ENCODE results near the gene NUTF2. TPM values are rescaled to one million over a fixed set of nuclear protein-coding genes. Genes with fewer than 3 reads are reported as not detected.
A peak's percentile ranks its signal among the peaks of the same experiment; 100 is the strongest.

Gene NUTF2
- total and polyA plus RNA-seq, 2 donors (not counting 1 experiment from before 2014, with no cell fraction given) = 127 to 310 TPM

DNA sequence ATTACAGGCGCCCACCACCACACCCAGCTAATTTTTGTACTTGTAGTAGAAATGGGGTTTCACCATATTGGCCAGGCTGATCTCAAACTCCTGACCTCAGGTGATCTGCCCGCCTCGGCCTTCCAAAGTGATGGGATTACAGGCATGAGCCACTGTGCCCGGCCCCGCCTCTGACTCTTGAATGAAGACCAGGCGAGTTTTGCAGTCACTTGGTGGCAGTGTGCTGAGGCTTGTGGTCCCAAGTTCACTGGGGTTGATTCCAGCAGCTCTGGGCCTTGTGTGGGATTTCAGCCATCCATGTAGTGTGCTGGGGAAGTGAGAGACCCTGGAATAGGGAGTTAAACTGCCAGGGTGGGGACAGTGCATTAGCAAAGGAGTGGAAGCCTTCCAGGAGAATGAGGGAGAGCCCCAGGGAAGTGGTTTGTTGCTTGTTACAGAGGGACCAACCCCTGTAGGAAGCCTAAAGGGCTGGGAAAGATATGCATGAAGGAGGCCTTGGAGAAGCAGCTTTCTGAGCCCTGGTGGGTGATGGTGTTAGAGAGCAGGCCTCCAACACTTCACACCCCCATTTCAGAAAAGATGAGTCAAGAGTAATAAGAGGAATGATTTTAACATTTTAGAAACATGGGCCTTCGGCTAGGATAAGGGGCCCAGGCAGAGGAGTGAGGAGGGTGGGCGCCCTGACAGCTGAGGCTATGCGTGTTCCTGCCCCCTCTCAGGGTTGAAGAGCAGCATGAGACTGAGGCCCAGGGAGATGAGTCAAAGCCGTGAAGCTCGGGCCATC is 60.9 kb downstream of the NUTF2 start:
- Histone ChIP-seq H3K9ac (ENCODE audit: insufficient read depth, low read length) (no peak overlapping the region), H3K27ac (ENCODE audit: insufficient read depth, low read length) (no peak overlapping the region), H3K27me3 (ENCODE audit: control insufficient read depth, insufficient read depth, low read length) (no peaks in the 10 kb centered on the region), H3K4me1 (ENCODE audit: control insufficient read depth, extremely low read depth, insufficient read depth, low read length) (no peaks in the 10 kb centered on the region), H3K79me2 (ENCODE audit: control insufficient read depth, insufficient read depth, low read length) (no peaks in the 10 kb centered on the region), H3K4me3 (replicated peaks in 1 of 4; ENCODE audit: control extremely low read depth in 1 of 4, insufficient read depth in 1 of 4, low read depth in 3 of 4, low read length in 4 of 4) (no peak overlapping the region), H3K4me2 (ENCODE audit: extremely low read depth, insufficient read depth, low read length) (no peak overlapping the region), H3K9me3 (ENCODE audit: control insufficient read depth, insufficient read depth, low read depth, low read length) (no peaks in the 10 kb centered on the region), H2AFZ (ENCODE audit: low read length) (no peak overlapping the region), H4K20me1 (ENCODE audit: control insufficient read depth, extremely low read depth, insufficient read depth, low read length) (no peaks in the 10 kb centered on the region), H3K36me3 (ENCODE audit: control insufficient read depth, insufficient read depth, low read length) (peaks cover 9% of the 10 kb centered on the region)
- no peak for TF ChIP-seq EZH2 (IDR thresholded peaks at IDR 0.05; ENCODE audit: low read length, missing control alignments)
- TF ChIP-seq, protein P1, sequence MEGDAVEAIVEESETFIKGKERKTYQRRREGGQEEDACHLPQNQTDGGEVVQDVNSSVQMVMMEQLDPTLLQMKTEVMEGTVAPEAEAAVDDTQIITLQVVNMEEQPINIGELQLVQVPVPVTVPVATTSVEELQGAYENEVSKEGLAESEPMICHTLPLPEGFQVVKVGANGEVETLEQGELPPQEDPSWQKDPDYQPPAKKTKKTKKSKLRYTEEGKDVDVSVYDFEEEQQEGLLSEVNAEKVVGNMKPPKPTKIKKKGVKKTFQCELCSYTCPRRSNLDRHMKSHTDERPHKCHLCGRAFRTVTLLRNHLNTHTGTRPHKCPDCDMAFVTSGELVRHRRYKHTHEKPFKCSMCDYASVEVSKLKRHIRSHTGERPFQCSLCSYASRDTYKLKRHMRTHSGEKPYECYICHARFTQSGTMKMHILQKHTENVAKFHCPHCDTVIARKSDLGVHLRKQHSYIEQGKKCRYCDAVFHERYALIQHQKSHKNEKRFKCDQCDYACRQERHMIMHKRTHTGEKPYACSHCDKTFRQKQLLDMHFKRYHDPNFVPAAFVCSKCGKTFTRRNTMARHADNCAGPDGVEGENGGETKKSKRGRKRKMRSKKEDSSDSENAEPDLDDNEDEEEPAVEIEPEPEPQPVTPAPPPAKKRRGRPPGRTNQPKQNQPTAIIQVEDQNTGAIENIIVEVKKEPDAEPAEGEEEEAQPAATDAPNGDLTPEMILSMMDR (conservative IDR thresholded peaks at IDR 0.05 in 1 of 2, IDR thresholded peaks at IDR 0.05 in 1 of 2; ENCODE audit: low read depth in 1 of 2, low read length in 2 of 2) = no peak
- no peak for DNase-seq (ENCODE audit: low read depth in 2 of 2)

DNA sequence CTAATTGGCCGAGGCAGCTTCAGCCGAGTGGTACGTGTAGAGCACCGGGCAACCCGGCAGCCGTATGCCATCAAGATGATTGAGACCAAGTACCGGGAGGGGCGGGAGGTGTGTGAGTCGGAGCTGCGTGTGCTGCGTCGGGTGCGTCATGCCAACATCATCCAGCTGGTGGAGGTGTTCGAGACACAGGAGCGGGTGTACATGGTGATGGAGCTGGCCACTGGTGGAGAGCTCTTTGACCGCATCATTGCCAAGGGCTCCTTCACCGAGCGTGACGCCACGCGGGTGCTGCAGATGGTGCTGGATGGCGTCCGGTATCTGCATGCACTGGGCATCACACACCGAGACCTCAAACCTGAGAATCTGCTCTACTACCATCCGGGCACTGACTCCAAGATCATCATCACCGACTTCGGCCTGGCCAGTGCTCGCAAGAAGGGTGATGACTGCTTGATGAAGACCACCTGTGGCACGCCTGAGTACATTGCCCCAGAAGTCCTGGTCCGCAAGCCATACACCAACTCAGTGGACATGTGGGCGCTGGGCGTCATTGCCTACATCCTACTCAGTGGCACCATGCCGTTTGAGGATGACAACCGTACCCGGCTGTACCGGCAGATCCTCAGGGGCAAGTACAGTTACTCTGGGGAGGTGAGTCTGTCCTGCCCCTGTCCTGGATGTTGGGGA is 62.5 kb downstream of the NUTF2 start:
- no peak overlapping the region for H3K9ac ChIP-seq (ENCODE audit: insufficient read depth, low read length)
- TF ChIP-seq, protein P1 (conservative IDR thresholded peaks at IDR 0.05 in 1 of 2, IDR thresholded peaks at IDR 0.05 in 1 of 2; ENCODE audit: low read depth in 1 of 2, low read length in 2 of 2) = no peak
- no peak for TF ChIP-seq EZH2 (IDR thresholded peaks at IDR 0.05; ENCODE audit: low read length, missing control alignments)
- no peak overlapping the region for H3K4me2 ChIP-seq (ENCODE audit: extremely low read depth, insufficient read depth, low read length)
- no peak overlapping the region for H3K27ac ChIP-seq (ENCODE audit: insufficient read depth, low read length)
- H2AFZ ChIP-seq (ENCODE audit: low read length) = no peak overlapping the region
- no peaks in the 10 kb centered on the region for H3K9me3 ChIP-seq (ENCODE audit: control insufficient read depth, insufficient read depth, low read depth, low read length)
- H3K4me3 ChIP-seq (replicated peaks in 1 of 4; ENCODE audit: control extremely low read depth in 1 of 4, insufficient read depth in 1 of 4, low read depth in 3 of 4, low read length in 4 of 4) = no peak overlapping the region
- no peaks in the 10 kb centered on the region for H4K20me1 ChIP-seq (ENCODE audit: control insufficient read depth, extremely low read depth, insufficient read depth, low read length)
- H3K79me2 ChIP-seq (ENCODE audit: control insufficient read depth, insufficient read depth, low read length) = no peaks in the 10 kb centered on the region
- H3K36me3 ChIP-seq (ENCODE audit: control insufficient read depth, insufficient read depth, low read length) = peaks cover 9% of the 10 kb centered on the region
- H3K27me3 ChIP-seq (ENCODE audit: control insufficient read depth, insufficient read depth, low read length) = no peaks in the 10 kb centered on the region
- no peak for DNase-seq (ENCODE audit: low read depth in 2 of 2)
- no peaks in the 10 kb centered on the region for H3K4me1 ChIP-seq (ENCODE audit: control insufficient read depth, extremely low read depth, insufficient read depth, low read length)

DNA sequence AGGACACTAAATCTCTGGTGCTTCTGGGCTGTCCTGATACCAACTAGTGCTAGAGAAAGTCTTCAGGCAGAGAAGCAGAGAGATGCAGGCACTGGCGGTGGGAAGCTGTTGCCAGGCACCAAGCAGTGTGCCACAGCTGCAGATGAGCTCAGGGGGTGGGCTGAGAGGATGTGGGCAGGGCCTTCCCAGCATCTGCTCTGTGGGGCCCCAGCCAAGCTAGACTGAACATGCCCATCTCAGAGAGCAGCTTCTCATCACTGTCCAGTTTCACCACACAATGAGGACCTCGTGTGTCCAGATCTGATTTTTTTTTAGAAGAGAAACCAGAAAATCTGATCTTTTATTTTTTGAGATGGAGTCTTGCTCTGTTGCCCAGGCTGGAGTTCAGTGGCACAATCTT is 63.4 kb downstream of the NUTF2 start:
- DNase-seq (ENCODE audit: low read depth in 2 of 2) = peak; percentile 38 to 65
- no peak for TF ChIP-seq EZH2 (IDR thresholded peaks at IDR 0.05; ENCODE audit: low read length, missing control alignments)
- TF ChIP-seq, protein P1 (conservative IDR thresholded peaks at IDR 0.05 in 1 of 2, IDR thresholded peaks at IDR 0.05 in 1 of 2; ENCODE audit: low read depth in 1 of 2, low read length in 2 of 2) = no peak
- H3K79me2 ChIP-seq (ENCODE audit: control insufficient read depth, insufficient read depth, low read length) = no peaks in the 10 kb centered on the region
- no peaks in the 10 kb centered on the region for H3K9me3 ChIP-seq (ENCODE audit: control insufficient read depth, insufficient read depth, low read depth, low read length)
- no peak overlapping the region for H3K4me3 ChIP-seq (replicated peaks in 1 of 4; ENCODE audit: control extremely low read depth in 1 of 4, insufficient read depth in 1 of 4, low read depth in 3 of 4, low read length in 4 of 4)
- no peaks in the 10 kb centered on the region for H4K20me1 ChIP-seq (ENCODE audit: control insufficient read depth, extremely low read depth, insufficient read depth, low read length)
- H3K27me3 ChIP-seq (ENCODE audit: control insufficient read depth, insufficient read depth, low read length) = no peaks in the 10 kb centered on the region
- H2AFZ ChIP-seq (ENCODE audit: low read length) = no peak overlapping the region
- H3K27ac ChIP-seq (ENCODE audit: insufficient read depth, low read length) = peak overlapping the region; percentile 16
- H3K4me1 ChIP-seq (ENCODE audit: control insufficient read depth, extremely low read depth, insufficient read depth, low read length) = no peaks in the 10 kb centered on the region
- no peak overlapping the region for H3K9ac ChIP-seq (ENCODE audit: insufficient read depth, low read length)
- H3K36me3 ChIP-seq (ENCODE audit: control insufficient read depth, insufficient read depth, low read length) = peaks cover 9% of the 10 kb centered on the region
- H3K4me2 ChIP-seq (ENCODE audit: extremely low read depth, insufficient read depth, low read length) = no peak overlapping the region

All from fibroblast of lung (primary cell).